GM19463 (cell line): ENCODE data around the gene SELENOF.
A peak's percentile ranks its signal among the peaks of the same experiment; 100 is the strongest.
"Not testable (repeated sequence)": the region's sequence is repeated elsewhere in the genome, so short reads cannot be mapped to it uniquely, and the experiment has no call there.

ENCODE experiments used
- ATAC-seq: cut with Tn5 transposase; IDR thresholded peaks from one replicate; pipeline ENCODE4 v1.9.1; 2021; ENCODE audit warnings: mild to moderate bottlenecking, moderate library complexity; ENCODE audit not compliant: unreplicated experiment

SELENOF gene

DNA sequence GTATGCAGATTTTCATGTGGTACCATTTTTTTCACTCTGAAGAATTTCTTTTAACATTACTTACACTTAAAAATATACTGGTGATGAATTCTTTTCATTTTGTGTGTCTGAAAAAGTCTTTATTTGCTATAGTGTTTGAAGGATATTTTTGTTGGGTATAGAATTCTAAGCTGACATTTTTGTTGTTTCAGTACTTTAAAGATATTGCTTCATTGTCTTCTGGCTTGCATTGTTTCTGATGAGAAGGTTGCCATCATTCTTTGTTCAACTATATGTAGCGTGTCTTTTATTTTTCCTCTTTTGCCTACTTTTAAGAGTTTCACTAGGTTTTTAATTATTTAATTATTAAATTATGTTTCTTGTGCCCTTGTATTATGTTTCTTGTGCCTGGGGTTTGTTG, 8.5 kb upstream of the SELENOF start:
- no peak for ATAC-seq

DNA sequence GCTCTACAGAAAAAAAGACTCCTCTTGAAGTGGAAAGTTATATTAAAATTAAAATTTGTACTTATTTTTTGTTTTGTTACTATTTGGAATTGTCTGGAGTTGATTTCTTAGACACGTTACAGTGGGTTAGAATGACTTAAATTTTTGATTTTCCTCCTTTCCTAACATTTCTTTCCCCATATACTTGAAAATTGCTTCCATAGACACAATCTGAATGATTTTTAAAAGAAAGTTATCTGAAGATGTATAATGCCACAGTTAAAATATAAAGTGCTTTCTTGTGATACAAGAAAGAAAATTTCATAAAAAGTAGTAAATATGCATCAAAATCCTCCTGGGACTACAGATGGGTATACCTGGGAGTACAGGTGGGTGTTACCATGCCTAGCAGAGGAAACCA, 2.8 kb upstream of the SELENOF start:
- ATAC-seq, result no peak

DNA sequence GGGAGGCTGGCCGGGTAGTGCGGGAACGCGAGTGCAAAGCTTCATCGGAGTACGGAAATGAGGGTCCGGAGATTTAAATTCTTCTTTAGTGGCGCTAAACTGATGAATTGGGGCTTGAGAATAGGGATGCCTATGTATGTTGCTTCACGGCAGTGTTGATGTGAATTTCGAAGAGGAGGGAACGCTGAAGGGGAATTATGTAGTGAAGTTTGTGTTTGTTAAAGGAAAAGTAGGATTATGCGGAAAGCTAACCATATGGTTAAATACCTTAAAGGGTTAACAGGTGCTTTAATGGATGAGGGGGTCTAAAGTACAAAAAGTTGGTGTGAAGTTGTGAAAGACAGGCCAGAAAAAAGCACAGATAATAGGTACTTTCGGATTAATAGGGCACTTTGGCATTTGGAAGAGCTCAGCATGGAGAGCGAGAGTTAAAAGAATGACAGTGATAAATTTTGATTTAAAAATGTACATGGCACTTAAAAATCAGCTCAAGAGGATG, 1.9 kb upstream of the SELENOF start:
- no peak for ATAC-seq

DNA sequence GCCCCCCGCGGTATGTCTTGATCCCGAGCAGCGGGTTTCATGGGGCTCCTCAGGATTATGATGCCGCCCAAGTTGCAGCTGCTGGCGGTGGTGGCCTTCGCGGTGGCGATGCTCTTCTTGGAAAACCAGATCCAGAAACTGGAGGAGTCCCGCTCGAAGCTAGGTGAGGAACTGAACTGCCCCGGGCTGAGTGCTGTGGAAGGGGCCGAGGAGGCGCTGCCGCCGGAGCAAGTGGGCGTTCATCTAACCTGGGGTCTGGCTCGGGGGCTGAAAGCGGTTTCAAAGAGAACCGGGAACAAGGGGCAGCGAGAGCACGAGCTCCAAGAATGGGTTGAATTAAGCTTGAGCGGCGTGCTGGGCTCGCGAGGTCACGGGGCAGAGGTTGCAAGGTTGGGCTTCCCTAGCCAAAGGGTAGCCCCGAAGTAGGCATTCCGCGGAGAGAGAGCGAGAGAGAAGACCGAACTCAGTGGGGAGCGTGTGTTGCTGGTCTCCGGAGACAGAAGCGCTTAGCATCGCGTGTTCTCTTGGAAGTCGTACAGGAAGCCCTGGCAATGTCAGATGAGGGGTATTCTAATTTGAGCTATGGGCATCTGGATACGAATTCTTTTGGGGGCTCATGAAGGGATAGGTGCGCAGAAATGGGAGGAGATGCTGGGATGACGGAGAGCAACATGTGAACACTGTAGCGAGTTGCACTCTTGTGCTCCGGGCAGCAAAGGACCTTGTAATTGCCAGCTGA, 1.2 kb upstream of the SELENOF start:
- peak; percentile 22 for ATAC-seq

DNA sequence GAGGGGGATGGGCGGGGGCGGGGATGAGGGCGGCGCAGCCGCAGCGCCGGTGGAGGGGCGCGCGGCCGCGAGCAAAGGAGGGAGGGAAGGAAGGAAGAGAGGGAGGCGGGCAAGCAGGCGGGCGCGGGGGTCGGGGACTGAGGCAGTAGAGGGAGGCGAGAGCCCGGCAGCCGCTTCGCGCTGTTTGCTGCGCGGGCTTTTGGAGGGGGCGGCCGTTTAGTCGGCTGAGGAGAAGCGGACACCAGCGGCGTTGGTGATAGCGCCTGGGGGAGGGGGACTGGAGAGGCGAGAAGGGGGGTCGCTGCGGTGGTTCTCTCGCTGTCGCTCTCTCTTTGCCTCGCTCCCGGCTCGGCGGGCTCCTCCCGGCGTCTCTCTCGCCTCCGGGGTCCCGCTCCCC, 673 bp upstream of the SELENOF start, which contains the start of gene HS2ST1:
TSS of gene HS2ST1 (plus strand) at position 35 of the 397 bp plus-strand sequence.
- ATAC-seq, result no peak

DNA sequence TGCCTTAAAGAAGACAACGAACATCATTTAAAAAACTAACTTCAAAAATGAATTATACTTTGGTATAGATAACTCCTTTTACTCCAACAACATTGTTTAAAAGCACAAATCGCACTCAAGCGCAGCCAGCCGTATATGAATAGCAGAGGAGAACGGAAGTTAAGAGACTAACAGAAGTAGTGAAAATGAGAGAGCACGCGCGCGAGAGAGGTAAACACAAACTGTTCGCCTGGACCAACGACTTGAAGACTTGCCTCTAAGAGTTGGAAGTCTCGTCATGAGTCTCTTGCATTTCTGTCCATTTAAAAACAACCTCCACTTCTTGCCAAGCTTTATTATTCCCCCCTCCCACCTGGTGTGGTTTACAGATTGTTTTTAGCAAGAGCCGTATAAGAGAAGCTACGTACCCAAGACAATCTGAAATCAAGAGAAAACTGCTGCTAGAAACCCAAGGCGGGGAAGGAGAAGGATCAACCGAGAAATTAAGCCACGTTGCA, 479 bp downstream of the SELENOF start:
- ATAC-seq, result no peak

DNA sequence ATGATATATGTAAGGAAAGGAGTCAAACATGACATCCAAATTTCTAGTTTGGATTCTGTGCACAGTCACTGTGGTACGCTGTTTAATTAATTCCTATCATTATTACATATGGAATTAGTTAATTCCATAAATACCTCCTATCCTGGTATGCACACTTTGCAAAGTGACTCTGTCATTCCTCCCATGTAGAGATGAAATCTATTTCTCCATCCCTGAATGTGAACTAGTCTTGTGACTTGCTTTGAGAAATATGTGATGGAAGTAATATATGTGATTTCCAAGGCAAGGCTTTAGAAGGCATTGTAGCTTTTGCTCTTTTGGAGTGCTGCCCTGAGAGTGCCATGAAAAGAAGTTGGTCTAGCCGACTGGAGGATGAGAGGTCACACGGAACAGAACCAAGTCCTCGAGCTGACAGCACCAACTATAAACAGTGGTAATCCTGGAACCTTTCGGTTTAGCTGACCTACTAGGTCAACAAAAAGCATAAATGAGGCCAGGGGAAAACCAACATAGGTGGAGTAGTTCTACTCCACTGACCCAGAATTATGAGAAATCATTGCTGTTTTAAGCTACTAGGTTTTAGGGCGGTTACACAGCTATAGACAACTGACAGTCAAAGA, 1.5 kb downstream of the SELENOF start:
- no peak for ATAC-seq

DNA sequence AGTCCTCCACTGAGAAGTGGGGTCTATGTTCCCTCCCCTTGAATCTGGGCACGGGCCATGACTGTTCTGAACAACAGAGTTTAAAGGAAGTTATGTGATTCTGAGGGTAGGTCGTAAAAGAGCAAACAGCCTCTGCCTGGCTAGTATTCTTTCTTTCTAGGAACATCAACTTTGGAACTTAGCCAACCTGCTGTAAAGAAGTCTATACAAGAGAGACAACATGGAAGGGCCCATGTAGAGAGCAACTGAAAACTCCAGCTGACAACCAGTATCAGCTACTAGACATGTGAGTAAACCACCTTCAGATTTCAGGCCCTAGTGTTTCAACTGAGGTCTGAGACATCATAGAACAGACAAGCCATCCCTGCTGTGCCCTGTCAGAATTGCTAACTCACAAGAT, 7.5 kb downstream of the SELENOF start:
- no peak for ATAC-seq

DNA sequence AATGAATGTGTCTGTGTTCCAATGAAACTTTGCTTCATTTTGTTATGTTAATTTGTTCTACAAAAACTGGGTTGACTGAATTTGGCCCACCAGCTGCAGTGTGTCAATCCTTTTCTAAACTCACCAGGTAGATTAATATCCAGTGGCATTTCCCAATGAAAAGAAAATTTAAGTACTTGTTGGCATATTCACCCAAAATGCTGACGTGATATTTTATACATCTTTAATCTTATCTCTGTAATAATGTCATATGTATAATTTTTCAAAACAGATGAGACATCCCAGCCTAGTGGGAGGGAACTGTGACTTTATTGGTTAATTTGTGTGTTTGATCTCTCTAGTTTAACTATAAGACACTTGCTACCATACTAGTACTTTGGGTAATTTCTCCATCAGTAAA, 8.1 kb downstream of the SELENOF start:
- no peak for ATAC-seq

DNA sequence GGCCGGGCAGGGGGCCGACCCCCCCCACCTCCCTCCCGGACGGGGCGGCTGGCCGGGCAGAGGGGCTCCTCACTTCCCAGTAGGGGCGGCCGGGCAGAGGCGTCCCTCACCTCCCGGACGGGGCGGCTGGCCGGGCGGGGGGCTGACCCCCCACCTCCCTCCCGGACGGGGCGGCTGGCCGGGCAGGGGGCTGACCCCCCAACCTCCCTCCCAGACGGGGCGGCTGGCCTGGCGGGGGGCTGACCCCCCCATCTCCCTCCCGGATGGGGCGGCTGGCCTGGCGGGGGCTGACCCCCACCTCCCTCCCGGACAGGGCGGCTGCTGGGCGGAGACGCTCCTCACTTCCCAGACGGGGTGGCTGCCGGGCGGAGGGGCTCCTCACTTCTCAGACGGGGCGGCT, 14.5 kb downstream of the SELENOF start:
- not testable (repeated sequence) for ATAC-seq

DNA sequence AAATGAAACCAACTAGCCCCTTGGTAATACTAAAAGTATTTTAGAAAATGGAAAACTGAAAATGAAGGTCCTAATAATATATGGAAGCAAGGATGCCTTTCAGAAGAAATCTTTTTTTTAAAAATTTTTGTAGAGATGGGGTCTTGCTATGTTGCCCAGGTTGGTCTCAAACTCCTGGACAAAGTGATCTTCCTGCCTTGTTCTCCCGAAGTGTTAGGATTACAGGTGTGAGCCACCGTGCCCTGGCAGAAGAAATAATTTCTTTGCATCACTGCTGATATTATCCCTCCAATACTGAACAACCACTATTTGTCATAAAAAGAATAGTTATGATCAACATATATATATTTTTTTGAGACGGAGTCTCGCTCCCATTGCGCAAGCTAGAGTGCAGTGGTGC, 25.6 kb downstream of the SELENOF start:
- no peak for ATAC-seq

DNA sequence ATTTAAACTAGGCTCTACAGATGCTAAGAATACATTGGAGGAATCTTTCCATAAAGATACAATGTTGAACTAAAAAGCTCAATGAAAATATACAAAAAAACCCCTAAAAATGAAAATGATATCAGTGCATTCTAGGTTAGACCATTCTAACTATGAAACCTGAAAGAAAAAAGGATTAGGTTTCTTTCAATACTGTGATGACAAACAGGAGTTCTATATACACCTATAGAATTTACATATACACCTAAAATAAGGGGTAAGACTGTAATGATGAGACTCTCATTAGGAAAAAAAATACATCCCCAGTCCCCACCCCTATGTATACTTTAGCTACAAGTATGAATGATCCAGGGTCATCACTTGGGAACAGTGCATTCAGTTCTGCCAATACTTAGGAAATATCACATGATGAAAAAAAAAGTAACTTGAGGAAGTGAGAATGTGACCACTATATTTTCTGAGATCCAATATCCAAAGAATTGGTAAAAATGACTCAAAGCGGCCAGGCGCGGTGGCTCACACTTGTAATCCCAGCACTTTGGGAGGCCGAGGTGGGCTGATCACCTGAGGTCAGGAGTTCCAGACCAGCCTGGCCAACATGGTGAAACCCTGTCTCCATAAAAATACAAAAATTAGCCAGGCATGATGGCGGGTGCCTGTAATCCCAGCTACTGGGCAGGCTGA, 26.3 kb downstream of the SELENOF start:
- ATAC-seq, result peak; percentile 53

DNA sequence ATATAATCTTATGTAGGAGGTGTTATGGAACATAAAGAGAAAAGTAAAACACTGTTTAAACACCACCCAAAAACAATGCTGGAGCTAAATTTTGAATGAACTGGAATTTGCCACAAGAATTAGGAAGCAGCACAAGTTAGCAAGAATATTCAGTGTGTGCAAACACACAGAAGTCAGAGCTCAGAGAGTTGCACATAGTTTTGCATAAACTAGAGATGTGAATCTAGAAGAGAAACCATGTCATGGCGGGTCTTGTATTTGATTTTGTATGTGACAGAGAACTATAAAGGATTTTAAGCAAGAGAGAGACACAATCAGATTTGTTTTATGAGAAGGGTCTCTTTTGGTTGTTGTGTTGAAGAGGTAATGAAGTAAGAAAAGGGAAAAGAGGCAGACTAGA, 38.2 kb downstream of the SELENOF start:
- ATAC-seq, result no peak

DNA sequence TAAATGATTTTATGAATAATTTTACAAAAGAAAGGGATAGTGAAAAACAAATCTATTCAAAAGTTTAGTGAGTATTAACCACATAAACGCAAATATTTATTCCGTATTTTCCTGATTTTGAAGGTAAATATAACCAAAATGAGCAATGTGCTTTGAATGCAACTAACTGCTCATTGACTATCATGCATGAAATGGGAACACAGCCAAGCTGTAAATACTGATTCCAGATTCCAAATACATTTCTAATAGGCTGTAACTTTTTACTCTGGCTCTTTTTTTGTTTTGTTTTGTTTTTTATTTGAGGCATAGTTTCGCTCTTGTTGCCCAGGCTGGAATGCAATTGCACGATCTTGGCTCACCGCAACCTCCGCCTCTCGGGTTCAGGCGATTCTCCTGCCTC, 41.8 kb downstream of the SELENOF start:
- ATAC-seq, result no peak

DNA sequence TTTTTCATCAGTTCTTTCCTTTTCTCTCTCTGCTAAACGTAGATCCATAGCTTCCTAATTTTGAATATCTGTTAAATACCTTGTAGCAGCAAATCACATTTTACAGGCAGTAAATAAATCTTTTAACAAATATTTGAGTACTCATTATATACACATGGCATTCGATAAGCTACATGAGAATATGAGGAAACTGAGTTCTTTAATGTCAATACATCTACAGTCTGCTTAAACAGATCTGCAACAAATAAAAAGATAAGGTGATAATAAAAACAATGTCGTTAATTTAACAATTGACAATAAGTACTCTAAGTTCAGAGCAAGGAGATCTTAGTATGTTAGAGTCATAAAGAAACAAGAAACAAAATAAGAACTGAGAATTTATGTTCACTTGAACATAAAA, 42.9 kb downstream of the SELENOF start:
- no peak for ATAC-seq

DNA sequence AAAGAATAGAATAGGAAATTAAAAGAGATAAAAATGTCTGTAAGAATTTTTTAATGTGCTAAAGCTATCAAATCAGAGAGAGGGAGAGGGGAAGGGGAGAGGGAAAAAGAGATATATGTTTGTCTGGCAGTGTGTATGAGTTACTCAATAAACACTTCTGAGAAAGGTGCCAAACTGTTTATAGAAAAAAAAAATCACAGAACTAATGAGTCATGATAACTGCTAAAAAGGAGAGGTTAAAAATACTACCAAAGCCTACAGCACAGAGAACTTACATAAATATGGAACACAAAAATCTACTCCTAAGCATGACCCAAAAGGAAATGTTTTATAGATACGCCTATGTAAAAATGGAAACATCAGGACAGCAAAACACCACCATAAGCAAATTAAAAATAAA, 45.4 kb downstream of the SELENOF start:
- ATAC-seq, result no peak

DNA sequence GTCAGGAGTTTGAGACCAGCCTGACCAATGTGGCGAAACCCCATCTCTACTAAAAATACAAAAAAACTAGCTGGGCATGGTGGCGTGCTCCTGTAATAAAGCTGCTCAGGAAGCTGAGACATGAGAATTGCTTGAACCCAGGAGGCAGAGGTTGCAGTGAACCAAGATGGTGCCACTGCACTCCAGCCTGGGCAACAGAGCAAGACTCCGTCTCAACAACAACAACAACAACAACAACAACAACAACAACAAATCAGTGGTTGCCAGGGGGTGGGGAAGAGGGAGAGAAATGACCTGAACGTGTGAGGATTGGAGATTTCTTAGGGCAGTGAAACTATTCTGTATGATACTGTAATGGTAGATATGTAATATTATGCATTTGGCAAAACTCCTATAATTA, 46.6 kb downstream of the SELENOF start:
- not testable (repeated sequence) for ATAC-seq

DNA sequence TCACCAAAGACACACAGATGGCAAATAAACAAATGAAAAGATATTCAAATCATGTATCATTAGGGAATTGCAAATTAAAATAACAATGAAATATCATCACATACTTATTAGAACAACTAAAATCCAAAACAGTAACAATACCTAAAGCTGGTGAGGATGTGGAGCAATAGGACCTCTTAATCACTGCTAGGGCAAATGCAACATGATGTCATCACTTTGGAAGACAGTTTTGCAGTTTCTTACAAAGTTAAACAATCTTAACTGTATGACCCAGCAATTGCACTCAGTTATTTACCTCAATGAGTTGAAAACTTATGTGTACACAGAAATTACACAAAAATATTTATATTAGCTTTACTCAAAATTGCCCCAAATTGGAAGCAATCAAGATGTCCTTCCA, 47.3 kb downstream of the SELENOF start:
- no peak for ATAC-seq

DNA sequence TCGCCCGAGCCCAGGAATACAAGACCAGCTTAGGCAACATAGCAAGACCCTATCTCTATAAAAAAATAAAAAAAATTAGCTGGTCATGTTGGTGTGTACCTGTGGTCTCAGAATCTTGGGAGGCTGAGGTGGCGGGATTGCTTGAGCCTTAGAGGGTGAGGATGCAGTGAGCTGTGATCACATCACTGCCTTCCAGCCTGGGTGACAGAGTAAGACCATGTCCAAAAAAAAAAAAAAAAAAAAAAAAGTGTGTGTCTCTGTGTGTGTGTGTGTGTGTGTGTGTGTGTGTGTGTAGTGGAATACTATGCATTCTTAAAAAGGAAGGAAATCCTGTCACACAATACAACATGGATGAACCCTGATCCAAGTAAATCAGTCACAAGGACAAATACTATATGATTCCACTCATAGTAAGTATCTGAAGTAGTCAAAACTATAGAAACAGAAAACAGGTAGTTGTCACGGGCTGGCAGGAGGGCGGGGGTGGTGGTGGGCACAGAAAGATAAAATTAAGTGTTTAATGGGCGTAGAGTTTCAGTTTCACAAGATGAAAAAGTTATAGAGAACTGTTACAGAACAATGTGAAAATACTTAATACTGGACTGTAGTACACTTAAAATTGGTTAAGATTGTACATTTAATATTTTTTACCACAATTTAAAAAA, 47.8 kb downstream of the SELENOF start:
- peak; percentile 90 for ATAC-seq

DNA sequence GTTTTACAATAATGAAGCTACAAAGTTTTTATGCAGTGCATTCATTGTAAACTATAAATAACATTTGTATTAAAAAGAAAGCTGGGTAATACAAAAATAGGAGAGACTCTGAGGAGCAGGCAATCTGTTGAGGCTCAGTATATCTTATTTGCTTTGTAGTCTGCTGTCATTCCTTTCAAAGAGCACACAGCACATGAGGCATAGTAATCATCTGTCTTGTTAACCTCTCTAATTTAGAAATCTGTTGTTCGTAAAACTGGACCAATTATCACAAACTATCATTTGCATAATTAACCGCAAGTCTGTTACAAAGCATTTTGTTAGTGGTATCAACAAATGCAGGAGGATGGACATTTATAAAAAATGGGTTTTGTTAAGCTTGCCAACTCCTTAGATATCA, 51.0 kb downstream of the SELENOF start:
- no peak for ATAC-seq

DNA sequence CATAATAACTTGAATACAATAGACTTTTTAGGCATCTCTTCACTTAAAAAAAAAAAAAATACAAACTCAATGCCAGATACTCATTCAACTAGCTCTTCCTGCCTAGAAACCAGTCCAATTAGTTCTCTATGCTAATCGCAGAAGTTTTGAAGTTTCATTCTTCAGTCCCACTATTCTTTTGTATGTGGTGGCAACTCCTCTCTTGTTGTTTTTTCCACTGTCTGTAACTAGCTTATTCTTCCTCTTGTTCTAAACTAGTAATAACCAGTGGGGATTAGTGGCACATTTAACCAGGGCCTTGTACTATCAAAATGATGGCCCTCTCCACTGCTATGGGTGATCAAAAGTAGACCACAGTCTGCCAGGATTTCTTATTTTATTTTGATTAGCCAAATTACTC, 52.5 kb downstream of the SELENOF start:
- ATAC-seq, result no peak
